ENCODE results near the gene APOO.

GRCh38 chrX:23890933-23891332, 16.8 kb downstream of the APOO start:
- no peak for TF ChIP-seq POLR2A (IDR thresholded peaks at IDR 0.05; ENCODE audit: low read depth, low read length)
- no peak for TF ChIP-seq MAFK (IDR thresholded peaks at IDR 0.05; ENCODE audit: low read depth, low read length)
- TF ChIP-seq MAZ (IDR thresholded peaks at IDR 0.05; ENCODE audit: borderline replicate concordance, low read depth, low read length): no peak
- TF ChIP-seq CTCF (conservative IDR thresholded peaks at IDR 0.05; ENCODE audit: low read depth, low read length): no peak
